Measurements from ENCODE around the gene SMAD6.

The SMAD6 gene

GRCh38 chr15:66721501-66721937 lies 19.5 kb downstream of the SMAD6 start:
- no peak for DNase-seq (ENCODE audit: low spot score)

- DNase-seq (ENCODE audit: low spot score): no peak
Measured at GRCh38 chr15:66721954-66722353, 19.9 kb downstream of the SMAD6 start.

- no peak for DNase-seq (ENCODE audit: low spot score)
Measured at GRCh38 chr15:66722757-66723540, 20.9 kb downstream of the SMAD6 start.

- no peak for DNase-seq (ENCODE audit: low spot score)
Measured at GRCh38 chr15:66723826-66724731, 22.0 kb downstream of the SMAD6 start.

GRCh38 chr15:66724732-66725463 lies 22.9 kb downstream of the SMAD6 start:
- no peak for DNase-seq (ENCODE audit: low spot score)

GRCh38 chr15:66725464-66725785 lies 23.4 kb downstream of the SMAD6 start:
- DNase-seq (ENCODE audit: low spot score): no peak

GRCh38 chr15:66726386-66726785 lies 24.4 kb downstream of the SMAD6 start:
- no peak for DNase-seq (ENCODE audit: low spot score)

GRCh38 chr15:66729331-66729951 lies 27.4 kb downstream of the SMAD6 start:
- DNase-seq (ENCODE audit: low spot score): no peak

GRCh38 chr15:66730168-66731021 lies 28.4 kb downstream of the SMAD6 start:
- no peak for DNase-seq (ENCODE audit: low spot score)

GRCh38 chr15:66733976-66734375 lies 31.9 kb downstream of the SMAD6 start:
- DNase-seq (ENCODE audit: low spot score): no peak

GRCh38 chr15:66734961-66735908 lies 33.2 kb downstream of the SMAD6 start:
- DNase-seq (ENCODE audit: low spot score): no peak

- DNase-seq (ENCODE audit: low spot score): no peak
Measured at GRCh38 chr15:66735909-66736305, 33.9 kb downstream of the SMAD6 start.

GRCh38 chr15:66737243-66738010 lies 35.4 kb downstream of the SMAD6 start:
- DNase-seq (ENCODE audit: low spot score): no peak

- DNase-seq (ENCODE audit: low spot score): no peak
Measured at GRCh38 chr15:66738116-66738515, 36.1 kb downstream of the SMAD6 start.

- no peak for DNase-seq (ENCODE audit: low spot score)
Measured at GRCh38 chr15:66738595-66738994, 36.6 kb downstream of the SMAD6 start.

- DNase-seq (ENCODE audit: low spot score): no peak
Measured at GRCh38 chr15:66739287-66739686, 37.3 kb downstream of the SMAD6 start.

GRCh38 chr15:66740802-66741201 lies 38.8 kb downstream of the SMAD6 start:
- no peak for DNase-seq (ENCODE audit: low spot score)

- DNase-seq (ENCODE audit: low spot score): no peak
Measured at GRCh38 chr15:66741646-66742045, 39.6 kb downstream of the SMAD6 start.

GRCh38 chr15:66742286-66742685 lies 40.2 kb downstream of the SMAD6 start:
- DNase-seq (ENCODE audit: low spot score): no peak

All from HuH-7 (cell line).